GM18499 (cell line): ENCODE data around the gene ENAM.
"Not testable (repeated sequence)": the region's sequence is repeated elsewhere in the genome, so short reads cannot be mapped to it uniquely, and the experiment has no call there.

ENCODE experiments used
- ATAC-seq: cut with Tn5 transposase; IDR thresholded peaks from one replicate; pipeline ENCODE4 v1.9.1; 2021; ENCODE audit warnings: moderate number of reproducible peaks; ENCODE audit not compliant: insufficient read depth, unreplicated experiment

ENAM gene

DNA sequence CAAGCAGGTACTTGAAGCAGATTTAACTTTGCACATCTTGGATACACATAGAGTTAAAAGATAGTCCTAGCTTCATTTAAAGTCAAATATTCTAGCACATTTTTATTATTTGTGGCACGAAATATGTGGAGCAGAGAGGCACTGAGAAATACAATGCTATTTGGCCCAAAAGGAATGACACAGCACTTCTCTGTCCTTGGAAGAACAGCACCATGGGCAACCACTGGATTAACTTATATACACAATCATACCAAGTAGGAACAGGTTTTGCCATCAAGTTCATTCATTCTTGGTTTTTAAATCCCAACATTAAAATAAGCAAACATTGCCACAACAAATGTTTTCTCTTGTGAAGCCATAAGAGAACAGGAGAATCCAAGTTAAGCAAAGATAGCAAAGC is 924 bp upstream of the ENAM start:
- no peak for ATAC-seq

DNA sequence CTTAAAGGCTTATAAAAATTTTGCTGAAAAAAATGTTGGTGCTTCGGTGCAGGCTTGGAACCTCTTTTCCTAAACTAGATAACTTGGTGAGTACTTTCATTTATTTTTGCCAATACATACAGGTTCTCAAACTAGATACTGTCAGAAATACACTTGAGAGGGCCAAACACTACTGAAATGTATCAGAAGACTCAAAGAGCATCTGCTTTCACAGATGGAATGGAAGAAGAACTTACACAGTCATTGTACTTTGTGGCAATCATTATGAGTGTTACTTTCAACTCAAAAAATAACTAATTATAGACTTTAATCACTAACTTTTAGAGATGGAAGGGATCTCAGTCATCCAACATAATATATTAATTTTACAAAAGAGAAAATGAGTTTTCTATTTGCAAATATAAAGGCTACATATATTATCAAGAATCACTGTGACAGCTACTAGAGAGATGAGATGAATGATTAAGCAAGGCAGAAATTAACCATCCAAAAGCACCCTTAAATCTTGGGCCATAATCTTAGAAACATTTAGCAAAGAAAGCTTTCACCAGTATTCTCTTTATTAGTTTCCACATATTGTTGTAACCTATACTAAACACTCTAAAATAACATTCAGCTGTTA is 1.0 kb downstream of the ENAM start:
- no peak for ATAC-seq

DNA sequence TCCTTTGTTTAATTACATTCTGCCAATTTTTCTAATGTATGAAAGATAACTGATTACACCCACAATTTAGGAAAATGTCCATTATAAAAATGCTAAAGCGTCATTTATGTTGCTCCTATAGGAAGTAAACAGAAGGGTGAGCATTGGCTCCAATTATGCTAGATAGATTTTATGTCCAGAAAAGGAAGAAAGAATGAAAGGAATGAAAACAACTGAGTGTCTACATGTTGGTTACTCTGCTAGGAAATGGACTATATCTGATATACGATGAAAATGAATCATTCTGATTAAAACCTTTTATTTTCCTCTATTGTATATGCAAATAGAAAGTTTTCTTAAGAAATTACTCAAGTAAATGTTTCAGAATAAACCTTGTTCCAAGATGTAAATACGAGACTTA is 1.6 kb downstream of the ENAM start:
- no peak for ATAC-seq

DNA sequence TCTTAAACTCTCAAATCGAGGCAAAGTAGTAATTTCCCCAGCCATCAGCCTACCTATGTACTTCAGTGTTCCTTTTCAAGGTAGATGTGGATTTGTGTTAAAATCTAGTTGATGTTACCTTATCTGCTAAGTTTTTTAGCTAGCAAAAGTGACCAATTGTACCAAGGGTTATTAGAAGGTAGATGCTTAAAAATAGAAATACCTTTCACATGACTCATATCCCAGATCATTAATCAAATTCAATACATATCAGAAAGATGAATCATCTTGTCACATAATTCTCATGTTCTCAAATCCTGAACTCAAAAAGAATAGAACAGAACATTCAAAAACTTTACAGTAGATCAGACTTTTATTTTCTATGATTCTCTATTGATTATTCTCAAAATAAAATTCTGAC is 3.5 kb downstream of the ENAM start:
- ATAC-seq: no peak

DNA sequence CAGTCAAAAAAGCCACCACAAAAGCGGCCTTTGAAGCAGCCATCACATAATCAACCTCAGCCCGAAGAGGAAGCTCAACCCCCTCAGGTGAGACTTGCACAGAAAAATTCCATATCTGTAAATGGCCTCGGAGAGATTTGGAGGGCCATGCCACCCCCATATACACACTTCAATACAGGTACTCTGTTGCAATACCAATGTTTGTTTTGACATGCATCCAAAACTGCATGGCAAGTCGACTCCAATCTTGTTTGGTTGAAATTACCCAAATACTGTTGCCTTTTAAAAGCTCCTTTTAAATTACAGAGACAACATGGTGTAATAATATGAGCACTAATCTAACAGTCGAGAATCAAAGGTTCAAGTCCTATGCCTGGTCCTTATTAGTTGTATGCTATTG is 5.9 kb downstream of the ENAM start:
- no peak for ATAC-seq

DNA sequence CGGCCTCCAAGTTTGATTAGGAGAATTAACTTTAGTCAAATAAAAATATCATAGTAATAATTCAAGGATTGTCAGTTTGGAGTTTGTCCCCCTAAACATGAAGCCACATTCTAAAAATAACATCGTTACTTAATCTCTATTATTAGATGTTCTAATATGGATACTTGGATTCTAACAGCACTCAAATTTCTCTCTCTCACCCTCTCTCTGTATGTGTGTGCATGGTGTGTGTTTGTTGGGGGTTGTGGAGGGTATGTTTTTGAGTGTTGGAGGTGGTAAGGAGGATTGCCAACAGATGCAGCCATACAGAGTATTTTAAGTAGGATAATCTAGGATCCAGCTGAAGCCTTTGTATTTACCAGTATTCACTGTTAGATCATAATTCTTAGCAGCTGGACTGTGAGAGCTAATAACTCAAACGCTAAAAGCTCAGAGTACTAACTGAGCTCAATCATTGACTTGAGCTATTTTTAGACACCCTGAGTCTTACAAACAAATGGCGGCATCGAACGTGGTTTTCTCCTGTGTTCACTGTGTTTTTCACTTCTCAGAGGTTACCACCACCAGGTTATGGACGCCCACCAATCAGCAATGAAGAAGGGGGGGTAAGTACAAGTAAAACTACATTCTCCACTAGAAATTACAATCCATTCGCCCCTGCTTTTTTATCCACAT is 8.8 kb downstream of the ENAM start:
- no peak for ATAC-seq

DNA sequence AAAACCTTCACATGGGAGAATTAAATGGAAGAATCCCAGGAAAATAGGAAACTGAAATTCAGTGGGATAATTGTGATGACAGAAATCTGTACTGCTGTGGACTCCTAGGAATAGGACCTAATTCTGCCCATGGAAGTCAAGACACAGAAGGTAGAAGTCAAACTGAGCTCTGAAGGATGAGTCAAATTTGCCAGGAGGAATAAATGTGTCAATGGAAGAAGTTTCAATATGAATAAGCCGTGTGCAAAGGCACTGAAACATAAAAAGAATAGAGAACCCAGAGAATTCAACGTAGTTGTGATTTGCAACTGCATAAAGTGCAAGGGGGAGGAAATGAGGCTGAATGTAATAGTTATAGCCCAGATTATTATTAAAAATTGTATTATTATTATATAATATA is 11.6 kb downstream of the ENAM start:
- ATAC-seq: peak; percentile 65

DNA sequence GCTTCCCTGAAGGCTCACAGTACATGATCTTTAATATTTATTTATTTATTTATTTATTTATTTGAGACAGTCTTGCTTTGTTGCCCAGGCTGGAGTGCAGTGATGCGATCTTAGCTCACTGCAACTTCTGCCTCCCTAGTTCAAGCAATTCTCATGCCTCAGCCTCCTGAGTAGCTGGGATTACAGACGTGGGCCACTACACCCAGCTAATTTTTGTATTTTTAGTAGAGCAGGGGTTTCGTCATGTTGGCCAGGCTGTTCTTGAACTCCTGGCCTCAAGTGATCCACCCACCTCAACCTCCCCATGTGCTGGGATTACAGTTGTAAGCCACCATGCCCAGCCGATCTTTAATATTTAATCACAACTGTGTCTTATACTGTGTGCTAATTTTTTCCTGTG is 22.2 kb downstream of the ENAM start:
- not testable (repeated sequence) for ATAC-seq

DNA sequence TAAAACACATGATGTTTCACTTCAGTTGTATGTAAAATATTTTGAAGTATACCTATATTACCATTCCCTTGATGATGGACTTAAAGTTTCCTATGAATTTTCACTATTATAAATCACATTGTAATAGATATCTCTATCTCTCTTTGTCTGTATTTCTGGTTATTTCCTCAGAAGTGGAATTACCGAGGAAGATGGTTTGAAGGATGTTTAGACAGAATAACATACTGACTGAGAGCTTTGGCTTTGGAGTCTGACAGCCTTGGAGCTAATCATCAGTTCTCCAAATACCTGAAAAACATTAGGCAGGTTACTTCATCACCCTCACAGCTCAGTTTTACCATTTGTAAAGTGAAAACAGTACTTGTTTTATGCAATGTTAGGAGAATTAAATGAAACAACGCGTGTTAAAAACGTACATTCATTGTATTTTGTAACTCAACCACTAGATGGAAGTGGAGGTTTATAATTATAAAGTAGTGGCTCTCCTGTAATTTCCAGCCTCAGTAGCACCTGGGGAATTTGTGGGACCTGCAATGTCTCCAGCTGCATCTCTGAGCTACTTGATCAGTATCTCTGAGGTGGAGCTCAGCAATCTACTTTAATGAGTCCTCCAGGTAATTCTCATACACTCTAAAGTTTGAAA is 23.4 kb downstream of the ENAM start:
- ATAC-seq: no peak

DNA sequence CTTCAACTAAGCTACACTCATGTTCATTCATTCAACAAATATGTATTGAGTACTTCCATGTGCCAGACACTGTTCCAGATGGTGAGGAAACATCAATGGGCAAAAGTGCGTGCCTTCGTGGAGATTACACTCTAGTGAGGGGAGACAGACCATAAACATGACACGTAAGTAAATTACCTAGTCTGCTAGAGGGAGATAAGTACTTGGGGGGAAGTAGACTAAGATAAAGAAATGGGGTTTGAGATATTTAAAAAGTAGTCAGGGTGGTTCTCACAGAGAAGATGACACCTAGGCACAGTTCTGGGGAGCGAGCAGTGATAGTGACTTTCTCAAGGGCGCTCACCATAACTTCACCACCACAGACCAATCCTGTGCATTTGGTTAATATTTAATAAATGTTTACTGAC is 26.1 kb downstream of the ENAM start:
- ATAC-seq: no peak

DNA sequence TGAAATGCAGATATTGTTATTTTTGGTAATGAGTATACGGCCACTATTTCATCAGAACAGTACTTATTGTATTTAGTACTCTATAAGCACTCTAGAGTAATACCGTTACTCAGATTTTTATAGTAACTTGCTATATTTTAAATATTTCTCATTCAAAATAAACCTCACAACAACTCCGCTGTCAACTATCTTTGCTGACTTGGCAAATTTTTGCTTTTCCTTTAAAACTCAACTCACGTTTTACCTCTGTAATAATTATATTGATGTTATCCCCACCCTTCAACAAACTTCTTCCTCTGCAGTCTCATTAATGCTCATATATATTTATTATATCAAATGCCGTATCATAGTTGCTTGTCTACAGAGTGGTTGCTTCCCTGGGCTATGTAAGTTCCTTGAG is 28.8 kb downstream of the ENAM start:
- ATAC-seq: no peak

DNA sequence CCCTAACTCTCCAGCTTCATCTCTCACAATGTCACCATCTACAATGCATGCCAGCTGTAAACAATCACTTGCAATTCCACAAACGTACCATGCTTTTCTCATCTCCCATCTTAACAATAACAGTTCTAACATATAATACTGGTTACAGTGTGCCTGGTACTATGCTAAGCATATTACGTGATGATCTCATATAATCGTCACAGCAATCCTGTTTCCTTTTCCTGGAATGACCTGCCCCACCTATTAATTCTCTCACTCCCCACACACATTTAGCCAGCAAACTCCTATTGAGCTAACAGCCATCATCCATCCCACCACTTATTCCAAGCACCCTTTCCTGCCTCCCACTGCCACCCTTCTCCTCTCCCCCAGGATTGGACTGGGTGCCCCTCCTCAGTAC is 29.9 kb downstream of the ENAM start:
- ATAC-seq: no peak

DNA sequence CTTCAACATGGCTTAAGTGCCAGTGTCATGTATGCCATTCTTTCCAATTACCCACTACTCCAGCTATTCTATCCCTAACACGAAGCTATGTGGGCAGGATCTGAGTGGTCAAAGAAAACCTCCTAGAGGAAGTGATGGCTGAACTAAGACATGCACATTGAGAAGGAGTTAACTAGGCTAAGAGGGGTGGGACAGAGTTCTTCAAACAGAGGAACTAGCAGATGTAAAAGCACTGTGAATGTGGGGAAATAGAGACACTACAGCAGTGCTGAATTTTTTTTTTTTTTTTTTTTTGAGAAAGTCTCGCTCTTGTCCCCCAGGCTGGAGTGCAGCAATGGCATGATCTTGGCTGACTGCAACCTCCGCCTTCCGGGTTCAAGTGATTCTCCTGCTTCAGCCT is 31.6 kb downstream of the ENAM start:
- ATAC-seq: no peak

DNA sequence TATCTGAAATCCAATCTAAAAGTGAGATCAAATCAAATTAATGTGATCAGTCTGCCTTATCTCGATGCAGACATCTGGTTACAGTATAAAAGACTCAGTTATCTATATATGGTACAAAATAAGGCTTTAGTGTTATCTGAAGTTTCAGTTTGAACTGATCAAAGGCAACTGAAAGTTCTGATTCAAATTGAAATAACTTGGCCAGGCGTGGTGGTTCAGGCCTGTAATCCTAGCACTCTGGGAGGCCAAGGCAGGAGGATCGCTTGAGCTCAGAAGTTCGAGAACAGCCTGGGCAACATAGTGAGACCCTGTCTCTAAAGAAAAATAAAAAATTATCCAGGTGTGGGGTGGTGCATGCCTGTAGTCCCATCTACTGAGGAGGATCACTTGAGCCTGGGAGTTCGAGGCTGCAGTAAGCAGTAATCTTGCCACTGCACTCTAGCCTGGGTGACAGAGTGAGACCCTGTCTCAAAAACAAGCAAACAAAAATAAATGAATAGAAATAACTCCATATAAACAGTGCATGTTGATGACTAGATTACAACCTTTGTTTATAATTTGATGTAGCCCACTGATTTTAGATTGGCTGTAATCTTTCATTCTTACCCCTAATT is 32.9 kb downstream of the ENAM start:
- ATAC-seq: peak; percentile 83

DNA sequence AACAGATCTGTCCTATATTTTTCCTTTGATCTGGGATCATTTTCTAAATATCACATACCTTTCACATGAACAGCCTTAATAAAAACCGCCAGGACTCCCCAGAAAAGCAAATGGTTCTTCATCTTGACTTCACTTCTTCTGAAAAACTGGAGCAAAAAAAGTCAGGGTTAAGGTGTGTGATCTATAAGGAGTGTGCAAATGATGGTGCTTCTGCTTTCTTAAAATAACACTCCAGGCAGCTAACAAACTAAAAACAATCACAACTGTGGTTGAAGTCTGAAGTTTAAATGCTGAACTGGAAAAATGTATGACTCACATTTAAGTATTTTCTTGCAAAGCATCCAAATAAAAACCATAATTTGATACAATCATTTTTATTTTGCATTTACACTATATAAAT is 37.8 kb downstream of the ENAM start, which contains the start of gene JCHAIN:
Gene JCHAIN, minus strand, starts transcription at position 140 of the 400 bp plus-strand sequence. Its CDS starts 18 bp downstream, at position 122.
- peak; percentile 47 for ATAC-seq

DNA sequence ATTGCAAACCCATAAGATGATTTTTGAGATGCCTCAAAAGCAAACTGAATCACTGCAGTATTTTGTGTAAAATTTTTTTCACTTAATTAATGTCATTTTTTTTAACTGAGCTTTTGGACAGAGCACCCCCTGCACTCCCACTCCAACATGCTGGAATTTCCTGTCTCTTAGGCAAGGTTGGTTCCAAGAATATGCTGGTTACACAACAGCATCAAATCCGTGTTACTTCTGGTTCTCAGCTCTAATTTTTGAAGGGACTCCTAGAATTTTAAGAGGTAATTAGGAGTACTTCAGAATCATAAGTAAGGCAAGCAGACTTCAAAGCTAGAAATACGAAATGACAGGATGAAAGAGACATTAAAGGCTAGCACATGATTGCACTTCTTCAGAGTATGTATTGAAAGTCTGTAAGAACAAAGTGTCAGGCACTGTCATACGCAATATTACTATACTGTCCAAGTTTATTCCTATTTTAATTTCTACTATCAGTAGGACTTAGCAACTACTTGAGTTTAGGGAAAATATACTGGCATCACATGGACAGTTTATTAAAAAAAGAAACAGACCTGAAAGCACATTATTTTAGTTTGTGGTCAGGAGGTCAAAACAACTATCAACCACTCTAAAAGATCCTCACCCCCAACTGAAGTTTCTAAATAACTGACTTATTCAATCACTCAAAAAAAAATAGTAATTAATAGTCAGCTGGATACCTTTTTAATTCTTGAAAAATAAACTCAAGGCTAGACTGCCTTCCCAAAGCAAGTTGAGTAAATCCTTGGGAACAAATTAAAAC is 39.4 kb downstream of the ENAM start:
- ATAC-seq: no peak

DNA sequence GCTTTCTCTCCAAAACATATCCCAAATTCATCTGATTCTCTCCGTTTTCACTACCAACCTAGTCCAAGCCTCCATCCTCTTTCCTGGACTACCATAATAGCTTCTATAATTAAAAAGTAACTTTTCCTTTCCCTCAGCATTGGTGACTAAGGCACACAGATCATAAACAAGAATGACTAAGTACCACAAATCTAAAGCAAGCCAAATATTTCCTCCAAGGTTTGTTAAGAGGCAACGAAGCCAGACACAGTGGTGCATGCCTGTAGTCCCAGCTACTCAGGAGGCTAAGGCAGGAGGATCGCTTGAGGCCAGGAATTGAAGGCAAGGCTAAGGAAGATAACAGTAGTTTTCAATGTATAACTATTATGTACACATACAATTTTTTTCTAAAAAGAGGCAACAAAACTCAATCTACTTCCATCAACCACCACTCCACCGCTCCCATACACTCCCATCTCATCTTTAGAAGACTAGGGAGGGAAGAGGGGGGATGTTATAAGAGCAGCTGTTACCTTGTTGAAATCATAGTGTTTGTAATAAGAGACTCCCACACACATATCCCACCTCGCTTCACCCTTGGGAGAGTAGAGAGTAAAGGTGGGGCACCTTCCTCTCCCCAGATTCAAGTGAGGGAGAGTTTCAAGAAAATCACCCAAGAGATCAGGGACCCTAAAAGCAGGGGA is 41.9 kb downstream of the ENAM start:
- ATAC-seq: no peak

DNA sequence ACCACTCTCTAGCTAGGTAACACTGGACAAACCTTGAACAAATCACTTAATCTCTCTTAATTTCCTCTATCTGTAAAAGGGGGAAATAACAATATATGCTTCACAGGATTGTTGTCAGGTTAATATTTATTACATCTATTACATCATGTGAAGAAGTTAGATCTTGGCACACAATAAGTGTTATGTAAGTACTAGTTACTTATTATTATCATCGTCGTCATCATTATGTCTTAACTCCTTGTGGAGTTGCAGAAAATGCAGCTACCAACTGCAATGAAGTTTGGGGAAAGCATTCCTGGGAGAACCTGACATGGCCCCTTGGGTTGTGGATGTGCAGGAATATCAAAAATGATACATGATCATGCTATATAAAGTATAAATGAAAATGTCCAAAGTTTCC is 42.5 kb downstream of the ENAM start:
- no peak for ATAC-seq

DNA sequence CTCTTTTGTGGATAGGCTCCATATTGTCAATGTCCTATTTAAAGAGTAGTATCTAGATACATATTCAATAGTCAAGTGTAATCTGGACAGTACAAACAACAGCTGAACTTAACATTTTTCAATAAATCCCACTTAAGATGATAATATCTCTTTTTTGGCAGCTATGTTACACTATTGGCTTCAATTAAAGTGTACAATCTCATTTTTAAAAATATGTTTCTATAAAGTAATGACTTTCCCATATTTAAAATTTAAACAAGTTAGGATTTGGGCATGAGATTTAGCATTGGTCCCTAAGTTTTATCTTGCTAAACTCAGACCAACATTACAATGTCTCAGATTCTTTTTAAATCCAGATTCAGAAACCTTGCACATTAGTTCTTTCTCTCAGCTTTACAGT is 45.6 kb downstream of the ENAM start:
- ATAC-seq: no peak

DNA sequence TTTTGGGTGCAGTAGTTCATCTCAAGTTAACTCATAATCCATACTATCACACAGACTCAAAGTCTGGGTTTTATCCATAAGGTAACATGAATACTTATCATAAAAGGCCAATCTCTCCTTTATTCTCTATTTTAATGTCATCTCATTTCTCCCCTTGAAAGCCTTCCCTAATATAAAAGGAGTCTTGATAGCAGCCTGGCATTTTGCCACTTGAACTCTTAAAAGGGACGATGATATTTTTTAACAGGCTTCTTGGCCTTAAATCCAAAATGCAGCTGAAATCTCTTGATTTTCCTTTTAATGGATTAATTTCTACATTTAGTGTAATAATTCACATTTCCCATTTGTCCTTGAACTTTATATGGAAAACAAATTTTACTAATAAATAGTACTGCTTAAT is 46.2 kb downstream of the ENAM start:
- ATAC-seq: no peak
